ENCODE data around the gene LAPTM5. TPM values are rescaled to one million over a fixed set of nuclear protein-coding genes. Genes with fewer than 3 reads are reported as not detected.

The LAPTM5 gene
- total RNA-seq, 1 experiment from 2014 or later: 0.15 TPM

DNA sequence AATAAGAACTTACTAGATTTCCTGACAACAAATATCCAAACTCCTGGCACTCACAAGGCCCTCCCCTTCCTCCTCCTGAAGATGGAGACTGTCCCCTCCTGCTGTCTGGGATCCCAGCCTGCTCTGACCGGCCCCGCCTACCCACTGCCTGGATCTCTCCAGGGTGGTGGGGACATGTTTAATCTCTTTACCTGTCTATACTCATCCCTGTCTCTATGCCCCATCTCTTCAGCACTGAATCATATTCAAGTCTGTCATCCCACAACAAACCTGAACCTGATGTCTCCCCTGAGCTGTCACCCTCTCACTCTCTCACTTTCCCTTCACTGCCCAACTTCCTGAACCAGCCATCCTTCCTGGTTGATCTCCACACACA, 56.3 kb downstream of the LAPTM5 start:
- no peak for DNase-seq
- Histone ChIP-seq H2BK20ac (ENCODE audit: low read depth, low read length, poor library complexity, severe bottlenecking) (no peak overlapping the region), H3K14ac (ENCODE audit: insufficient read depth, low read length) (no peak overlapping the region; the same call in 1 of the 2 replicates), H3K27me3 (ENCODE audit: insufficient read depth, low read length) (no peaks in the 10 kb centered on the region), H4K5ac (ENCODE audit: insufficient read length, low read depth, low read length) (no peak overlapping the region), H3K79me1 (ENCODE audit: insufficient read depth, low read depth, low read length, poor library complexity, severe bottlenecking) (no peaks in the 10 kb centered on the region), H2BK120ac (ENCODE audit: low read depth, low read length, poor library complexity, severe bottlenecking) (no peak overlapping the region), H3K4ac (ENCODE audit: low read depth, low read length) (no peak overlapping the region), H4K91ac (ENCODE audit: insufficient read length, low read depth, low read length) (no peak overlapping the region), H3K56ac (ENCODE audit: insufficient read length, low read depth, low read length) (no peak overlapping the region), H3K18ac (ENCODE audit: insufficient read length, low read depth, low read length) (no peak overlapping the region), H3K79me2 (ENCODE audit: insufficient read depth, low read length) (no peaks in the 10 kb centered on the region), H4K8ac (replicated peaks; ENCODE audit: insufficient read length, low read depth, low read length) (no peak overlapping the region), H3T11ph (ENCODE audit: low read length) (no peak overlapping the region), H2BK5ac (ENCODE audit: insufficient read length, low read length) (no peak overlapping the region), H2BK15ac (ENCODE audit: low read depth, low read length) (no peak overlapping the region), H2BK12ac (ENCODE audit: insufficient read length, low read depth, low read length) (no peak overlapping the region), H3K27ac (ENCODE audit: insufficient read length, low read depth, low read length) (no peak overlapping the region), H3K23ac (ENCODE audit: insufficient read length, low read depth, low read length) (no peak overlapping the region), H4K20me1 (ENCODE audit: control insufficient read depth, insufficient read depth, insufficient read length) (no peaks in the 10 kb centered on the region), H3K23me2 (ENCODE audit: insufficient read length, low read depth, low read length, poor library complexity, severe bottlenecking) (no peaks in the 10 kb centered on the region), H3K4me1 (ENCODE audit: insufficient read depth, low read length) (no peaks in the 10 kb centered on the region), H2AK5ac (ENCODE audit: insufficient read length, low read length) (no peak overlapping the region), H2AFZ (ENCODE audit: low read length) (no peak overlapping the region), H3K4me2 (ENCODE audit: insufficient read depth, insufficient read length, low read length) (no peak overlapping the region), H3K9me3 (ENCODE audit: control insufficient read depth, low read depth, low read length) (no peaks in the 10 kb centered on the region), H3K9ac (ENCODE audit: extremely low read depth, insufficient read length, low read length) (no peak overlapping the region)
- H3K4me3 Mint-ChIP-seq: no peak overlapping the region
- H3K27ac Mint-ChIP-seq: no peak overlapping the region
- 0 out of 4 replicates have a peak, but pooled peaks cover 0 to 6% of the 10 kb centered on the region in 2 experiments for H3K4me1 Mint-ChIP-seq
- H3K27me3 Mint-ChIP-seq (ENCODE audit: low read depth): no peaks in the 10 kb centered on the region
- H3K36me3 Mint-ChIP-seq (ENCODE audit: insufficient read depth in 1 of 3, low read depth in 3 of 3): no peaks in the 10 kb centered on the region
- TF ChIP-seq, protein P1, sequence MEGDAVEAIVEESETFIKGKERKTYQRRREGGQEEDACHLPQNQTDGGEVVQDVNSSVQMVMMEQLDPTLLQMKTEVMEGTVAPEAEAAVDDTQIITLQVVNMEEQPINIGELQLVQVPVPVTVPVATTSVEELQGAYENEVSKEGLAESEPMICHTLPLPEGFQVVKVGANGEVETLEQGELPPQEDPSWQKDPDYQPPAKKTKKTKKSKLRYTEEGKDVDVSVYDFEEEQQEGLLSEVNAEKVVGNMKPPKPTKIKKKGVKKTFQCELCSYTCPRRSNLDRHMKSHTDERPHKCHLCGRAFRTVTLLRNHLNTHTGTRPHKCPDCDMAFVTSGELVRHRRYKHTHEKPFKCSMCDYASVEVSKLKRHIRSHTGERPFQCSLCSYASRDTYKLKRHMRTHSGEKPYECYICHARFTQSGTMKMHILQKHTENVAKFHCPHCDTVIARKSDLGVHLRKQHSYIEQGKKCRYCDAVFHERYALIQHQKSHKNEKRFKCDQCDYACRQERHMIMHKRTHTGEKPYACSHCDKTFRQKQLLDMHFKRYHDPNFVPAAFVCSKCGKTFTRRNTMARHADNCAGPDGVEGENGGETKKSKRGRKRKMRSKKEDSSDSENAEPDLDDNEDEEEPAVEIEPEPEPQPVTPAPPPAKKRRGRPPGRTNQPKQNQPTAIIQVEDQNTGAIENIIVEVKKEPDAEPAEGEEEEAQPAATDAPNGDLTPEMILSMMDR (conservative IDR thresholded peaks at IDR 0.05): no peak
- WGBS (ENCODE audit: extremely low coverage, insufficient read length, low lambda C conversion rate): no CpG with 5 or more reads among the region's 2 CpGs
- H3K9me3 Mint-ChIP-seq: no peaks in the 10 kb centered on the region
